HUES48 (cell line): ENCODE data around the gene USP17L18.
"Not testable (repeated sequence)": the region's sequence is repeated elsewhere in the genome, so short reads cannot be mapped to it uniquely, and the experiment has no call there.

ENCODE experiments used
- H3K27ac ChIP-seq: one replicate; pipeline ENCODE4 v1.7.0; 2013; ENCODE audit warnings: low read depth, low read length, inconsistent platforms
- H3K27me3 ChIP-seq: 2 replicates; pipeline ENCODE4 v1.6.1; 2013; ENCODE audit warnings: mild to moderate bottlenecking, low read length; ENCODE audit not compliant: control insufficient read depth, insufficient read depth
- H3K36me3 ChIP-seq: 2 replicates; pipeline ENCODE4 v1.6.1; 2013; ENCODE audit warnings: low read length; ENCODE audit not compliant: control insufficient read depth, insufficient read depth
- H3K4me1 ChIP-seq: 2 replicates; pipeline ENCODE4 v1.6.1; 2013; ENCODE audit warnings: mild to moderate bottlenecking, low read length; ENCODE audit not compliant: control insufficient read depth, insufficient read depth
- H3K4me3 ChIP-seq: 2 replicates; pipeline ENCODE4 v1.5.1; 2013; ENCODE audit warnings: mild to moderate bottlenecking, low read depth, low read length
- H3K9ac ChIP-seq: 2 replicates; pipeline ENCODE4 v1.6.1; 2013; ENCODE audit warnings: mild to moderate bottlenecking, low read depth, low read length, moderate library complexity
- H3K9me3 ChIP-seq: 2 replicates; pipeline ENCODE4 v1.6.1; 2013; ENCODE audit warnings: low read length; ENCODE audit not compliant: control insufficient read depth, insufficient read depth

The USP17L18 gene

DNA sequence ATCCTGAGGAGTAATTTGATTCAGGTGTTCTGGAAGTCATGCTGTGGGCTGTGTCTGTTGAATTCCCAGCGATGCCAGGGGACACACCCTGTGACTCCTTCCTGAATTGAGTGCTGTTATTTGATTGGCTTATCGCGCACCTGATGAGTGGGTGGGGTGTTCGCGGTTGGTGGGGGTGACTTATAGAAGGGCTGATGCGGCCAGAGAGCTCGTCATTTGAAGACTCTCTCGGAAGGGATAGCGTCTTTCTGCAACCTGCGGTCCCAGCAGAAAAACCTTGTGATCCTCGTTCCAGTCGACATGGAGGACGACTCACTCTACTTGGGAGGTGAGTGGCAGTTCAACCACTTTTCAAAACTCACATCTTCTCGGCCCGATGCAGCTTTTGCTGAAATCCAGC lies 9.4 kb downstream of the USP17L18 start, which contains the start of gene USP17L20:
Gene USP17L20 (plus strand): TSS at position 301 of the 400 bp plus-strand sequence. CDS start 0 bp downstream, at position 301.
- H3K4me3 ChIP-seq, H3K27me3 ChIP-seq, H3K9me3 ChIP-seq: not testable (repeated sequence)

DNA sequence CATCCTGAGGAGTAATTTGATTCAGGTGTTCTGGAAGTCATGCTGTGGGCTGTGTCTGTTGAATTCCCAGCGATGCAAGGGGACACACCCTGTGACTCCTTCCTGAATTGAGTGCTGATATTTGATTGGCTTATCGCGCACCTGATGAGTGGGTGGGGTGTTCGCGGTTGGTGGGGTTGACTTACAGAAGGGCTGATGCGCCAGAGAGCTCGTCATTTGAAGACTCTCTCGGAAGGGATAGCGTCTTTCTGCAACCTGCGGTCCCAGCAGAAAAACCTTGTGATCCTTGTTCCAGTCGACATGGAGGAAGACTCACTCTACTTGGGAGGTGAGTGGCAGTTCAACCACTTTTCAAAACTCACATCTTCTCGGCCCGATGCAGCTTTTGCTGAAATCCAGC lies 14.1 kb downstream of the USP17L18 start, which contains the start of gene USP17L21:
Gene USP17L21 (plus strand): TSS at position 301 of the 400 bp plus-strand sequence. CDS start 0 bp downstream, at position 301.
- H3K36me3 ChIP-seq, H3K9ac ChIP-seq, H3K27ac ChIP-seq, H3K27me3 ChIP-seq, H3K4me1 ChIP-seq, H3K9me3 ChIP-seq, H3K4me3 ChIP-seq: not testable (repeated sequence)

More for the DNA sequence above, 9.4 kb downstream of the USP17L18 start, which contains the start of gene USP17L20:
- not testable (repeated sequence) for H3K36me3 ChIP-seq, H3K27ac ChIP-seq, H3K9ac ChIP-seq, H3K4me1 ChIP-seq

DNA sequence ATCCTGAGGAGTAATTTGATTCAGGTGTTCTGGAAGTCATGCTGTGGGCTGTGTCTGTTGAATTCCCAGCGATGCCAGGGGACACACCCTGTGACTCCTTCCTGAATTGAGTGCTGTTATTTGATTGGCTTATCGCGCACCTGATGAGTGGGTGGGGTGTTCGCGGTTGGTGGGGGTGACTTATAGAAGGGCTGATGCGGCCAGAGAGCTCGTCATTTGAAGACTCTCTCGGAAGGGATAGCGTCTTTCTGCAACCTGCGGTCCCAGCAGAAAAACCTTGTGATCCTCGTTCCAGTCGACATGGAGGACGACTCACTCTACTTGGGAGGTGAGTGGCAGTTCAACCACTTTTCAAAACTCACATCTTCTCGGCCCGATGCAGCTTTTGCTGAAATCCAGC lies 18.9 kb downstream of the USP17L18 start, which contains the start of gene USP17L22:
Gene USP17L22 (plus strand): TSS at position 301 of the 400 bp plus-strand sequence. CDS start 0 bp downstream, at position 301.
- not testable (repeated sequence) for H3K4me3 ChIP-seq, H3K9ac ChIP-seq, H3K9me3 ChIP-seq, H3K27me3 ChIP-seq, H3K4me1 ChIP-seq, H3K36me3 ChIP-seq, H3K27ac ChIP-seq

DNA sequence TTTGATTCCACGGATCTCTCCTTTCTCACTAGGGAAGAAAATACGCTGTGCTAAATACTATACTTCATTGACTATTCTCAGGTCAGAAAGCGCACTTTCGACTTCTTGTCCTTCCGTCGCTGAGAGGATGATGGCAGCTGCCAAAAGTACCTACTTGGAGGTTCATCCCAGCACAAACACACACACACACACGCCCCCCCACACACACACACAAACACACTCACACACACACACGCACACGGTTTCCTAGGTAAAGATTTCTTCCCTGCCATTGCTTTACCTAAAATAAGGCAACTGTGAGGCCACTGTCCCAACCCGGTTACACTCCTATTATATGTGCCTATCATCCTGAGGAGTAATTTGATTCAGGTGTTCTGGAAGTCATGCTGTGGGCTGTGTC lies 23.3 kb downstream of the USP17L18 start:
- not testable (repeated sequence) for H3K4me3 ChIP-seq, H3K27me3 ChIP-seq, H3K9ac ChIP-seq, H3K27ac ChIP-seq, H3K36me3 ChIP-seq, H3K9me3 ChIP-seq, H3K4me1 ChIP-seq
